HFF-Myc (cell line): Measurements from ENCODE around the gene PLIN3.

Source experiments
- DNase-seq: peaks from one replicate; pipeline ENCODE4 v3.0.0-alpha.2; 2011; ENCODE audit warnings: low read depth; ENCODE audit errors: extremely low read depth
- H3K4me3 ChIP-seq: replicated peaks from 2 replicates; pipeline ENCODE4 v1.5.1; 2011; ENCODE audit warnings: low read depth, mild to moderate bottlenecking, control low read depth, low read length
- TF ChIP-seq, protein P1 (sequence below): IDR thresholded peaks from 2 replicates; pipeline ENCODE4 v1.5.1; 2012; ENCODE audit warnings: mild to moderate bottlenecking, low read depth, low read length, control low read depth; ENCODE audit errors: missing control alignments

PLIN3 gene, protein sequence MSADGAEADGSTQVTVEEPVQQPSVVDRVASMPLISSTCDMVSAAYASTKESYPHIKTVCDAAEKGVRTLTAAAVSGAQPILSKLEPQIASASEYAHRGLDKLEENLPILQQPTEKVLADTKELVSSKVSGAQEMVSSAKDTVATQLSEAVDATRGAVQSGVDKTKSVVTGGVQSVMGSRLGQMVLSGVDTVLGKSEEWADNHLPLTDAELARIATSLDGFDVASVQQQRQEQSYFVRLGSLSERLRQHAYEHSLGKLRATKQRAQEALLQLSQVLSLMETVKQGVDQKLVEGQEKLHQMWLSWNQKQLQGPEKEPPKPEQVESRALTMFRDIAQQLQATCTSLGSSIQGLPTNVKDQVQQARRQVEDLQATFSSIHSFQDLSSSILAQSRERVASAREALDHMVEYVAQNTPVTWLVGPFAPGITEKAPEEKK

DNA sequence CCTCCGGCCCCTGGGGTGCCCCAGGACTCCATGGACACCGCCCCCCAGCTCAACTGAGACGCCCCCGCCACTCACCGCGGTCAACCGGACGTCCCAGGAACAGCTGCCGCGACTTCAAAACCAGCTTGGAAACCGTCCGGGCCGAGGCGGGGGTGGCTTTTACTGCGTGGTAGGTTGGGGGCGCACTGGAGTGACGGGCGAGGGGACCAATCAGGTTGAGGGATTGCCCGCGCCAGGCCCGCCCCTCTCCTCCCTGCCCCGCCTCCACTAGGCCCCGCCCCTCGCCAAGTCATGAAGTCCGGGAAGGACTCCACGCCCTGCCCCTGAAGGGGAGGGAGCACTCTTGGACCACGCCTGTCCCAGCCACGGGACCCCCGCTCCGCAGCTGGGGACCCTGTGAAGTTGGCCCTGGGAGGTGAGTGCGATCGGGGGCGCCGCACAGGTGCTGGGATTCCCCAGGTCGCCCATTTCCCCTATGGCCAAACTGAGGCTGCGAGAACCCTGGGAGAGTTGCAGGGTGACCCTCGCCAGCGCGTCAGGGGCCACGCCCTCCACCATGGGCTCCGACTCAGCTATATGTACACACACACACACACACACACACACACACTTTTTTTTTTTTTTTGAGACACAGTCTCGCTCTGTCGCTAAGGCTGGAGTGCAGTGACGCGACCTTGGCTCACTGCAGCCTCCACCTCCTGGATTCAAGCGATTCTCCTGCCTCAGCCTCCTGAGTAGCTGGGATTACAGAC, at the start of gene PLIN3:
Gene PLIN3 (minus strand): TSS at position 134 of the 752 bp plus-strand sequence. CDS start 6,273 bp downstream, outside the sequence.
- peak; percentile 82 for DNase-seq
- TF ChIP-seq, protein P1, sequence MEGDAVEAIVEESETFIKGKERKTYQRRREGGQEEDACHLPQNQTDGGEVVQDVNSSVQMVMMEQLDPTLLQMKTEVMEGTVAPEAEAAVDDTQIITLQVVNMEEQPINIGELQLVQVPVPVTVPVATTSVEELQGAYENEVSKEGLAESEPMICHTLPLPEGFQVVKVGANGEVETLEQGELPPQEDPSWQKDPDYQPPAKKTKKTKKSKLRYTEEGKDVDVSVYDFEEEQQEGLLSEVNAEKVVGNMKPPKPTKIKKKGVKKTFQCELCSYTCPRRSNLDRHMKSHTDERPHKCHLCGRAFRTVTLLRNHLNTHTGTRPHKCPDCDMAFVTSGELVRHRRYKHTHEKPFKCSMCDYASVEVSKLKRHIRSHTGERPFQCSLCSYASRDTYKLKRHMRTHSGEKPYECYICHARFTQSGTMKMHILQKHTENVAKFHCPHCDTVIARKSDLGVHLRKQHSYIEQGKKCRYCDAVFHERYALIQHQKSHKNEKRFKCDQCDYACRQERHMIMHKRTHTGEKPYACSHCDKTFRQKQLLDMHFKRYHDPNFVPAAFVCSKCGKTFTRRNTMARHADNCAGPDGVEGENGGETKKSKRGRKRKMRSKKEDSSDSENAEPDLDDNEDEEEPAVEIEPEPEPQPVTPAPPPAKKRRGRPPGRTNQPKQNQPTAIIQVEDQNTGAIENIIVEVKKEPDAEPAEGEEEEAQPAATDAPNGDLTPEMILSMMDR = no peak
- peak within 1 kb of the TSS; percentile 67 for H3K4me3 ChIP-seq

DNA sequence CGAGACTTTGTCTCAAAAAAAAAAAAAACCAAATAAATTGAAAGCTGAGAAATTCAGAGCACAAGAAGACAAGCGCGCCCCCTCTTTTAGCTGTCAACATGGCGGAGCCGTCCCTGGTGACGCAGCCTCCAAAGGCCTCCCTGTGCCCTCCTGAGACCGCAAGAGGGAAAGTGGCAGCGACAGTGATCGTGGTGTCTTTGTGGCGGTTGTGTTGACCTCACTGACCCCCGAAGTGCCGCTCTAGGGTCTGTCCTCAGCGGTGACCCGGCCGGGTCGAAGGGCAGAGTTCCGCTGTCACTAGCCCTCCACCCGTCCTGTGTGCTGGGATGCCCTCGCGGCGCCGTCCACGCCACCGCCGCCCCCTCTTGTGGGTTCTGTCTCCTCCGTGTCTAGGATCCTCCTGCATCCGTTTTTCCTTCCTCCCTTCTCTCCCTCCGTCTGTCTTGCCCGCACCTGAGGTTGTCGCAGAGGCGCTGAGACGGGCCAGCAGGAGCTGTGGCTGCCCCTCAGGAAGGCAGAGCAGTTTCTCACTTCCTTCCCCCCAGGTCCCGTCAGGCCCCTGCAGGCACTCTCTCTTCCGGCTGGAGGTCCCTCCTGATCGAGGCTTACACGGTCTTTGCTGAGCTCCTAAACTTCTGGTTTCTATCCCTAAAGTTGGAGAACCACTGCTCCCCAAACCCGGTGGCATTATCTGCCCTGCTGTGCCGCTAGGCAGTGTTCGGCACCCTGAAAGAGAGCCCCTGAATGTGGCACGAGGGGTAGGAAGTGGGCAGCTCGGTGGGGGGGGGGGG, 49.0 kb upstream of the PLIN3 start:
- TF ChIP-seq, protein P1 = no peak
- DNase-seq = no peak
- H3K4me3 ChIP-seq = no peak overlapping the region

DNA sequence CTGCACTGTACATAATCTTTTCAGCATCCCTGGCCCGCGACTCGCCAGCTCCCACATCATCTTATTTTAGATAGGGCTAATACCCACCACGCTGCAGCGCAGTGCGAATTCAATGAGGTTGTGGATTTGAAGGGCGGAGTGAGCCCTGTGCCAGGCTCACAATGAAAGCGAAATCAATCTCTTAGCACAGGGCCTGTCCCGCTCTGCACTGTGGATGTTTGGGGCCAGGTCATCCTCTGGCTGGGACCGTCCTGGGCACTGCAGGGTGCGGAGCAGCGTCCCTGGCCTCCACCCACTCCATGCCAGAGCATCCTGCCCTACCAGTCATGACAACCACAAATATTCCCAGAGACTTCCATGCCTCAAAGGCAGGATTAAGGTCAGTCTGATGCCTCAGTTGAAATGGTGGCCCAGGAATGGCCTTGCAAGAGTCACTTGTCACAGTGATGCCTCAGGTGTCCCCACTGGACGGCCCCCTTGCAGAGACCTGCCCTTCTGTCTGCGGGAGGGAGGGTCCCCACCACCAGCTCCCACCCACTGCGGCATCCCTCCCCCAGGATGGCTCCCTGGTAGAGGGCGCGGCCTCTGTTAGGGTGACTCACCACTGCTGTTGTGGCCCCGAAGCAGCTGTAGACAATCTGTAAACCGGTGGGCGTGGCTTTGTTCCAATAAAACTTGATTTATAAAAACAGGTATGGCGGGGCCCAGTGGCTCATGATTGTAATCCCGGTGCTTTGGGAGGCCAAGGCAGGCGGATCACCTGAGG, 47.5 kb upstream of the PLIN3 start:
- DNase-seq = peak; percentile 89
- H3K4me3 ChIP-seq = peak overlapping the region; percentile 24
- TF ChIP-seq, protein P1 = no peak

DNA sequence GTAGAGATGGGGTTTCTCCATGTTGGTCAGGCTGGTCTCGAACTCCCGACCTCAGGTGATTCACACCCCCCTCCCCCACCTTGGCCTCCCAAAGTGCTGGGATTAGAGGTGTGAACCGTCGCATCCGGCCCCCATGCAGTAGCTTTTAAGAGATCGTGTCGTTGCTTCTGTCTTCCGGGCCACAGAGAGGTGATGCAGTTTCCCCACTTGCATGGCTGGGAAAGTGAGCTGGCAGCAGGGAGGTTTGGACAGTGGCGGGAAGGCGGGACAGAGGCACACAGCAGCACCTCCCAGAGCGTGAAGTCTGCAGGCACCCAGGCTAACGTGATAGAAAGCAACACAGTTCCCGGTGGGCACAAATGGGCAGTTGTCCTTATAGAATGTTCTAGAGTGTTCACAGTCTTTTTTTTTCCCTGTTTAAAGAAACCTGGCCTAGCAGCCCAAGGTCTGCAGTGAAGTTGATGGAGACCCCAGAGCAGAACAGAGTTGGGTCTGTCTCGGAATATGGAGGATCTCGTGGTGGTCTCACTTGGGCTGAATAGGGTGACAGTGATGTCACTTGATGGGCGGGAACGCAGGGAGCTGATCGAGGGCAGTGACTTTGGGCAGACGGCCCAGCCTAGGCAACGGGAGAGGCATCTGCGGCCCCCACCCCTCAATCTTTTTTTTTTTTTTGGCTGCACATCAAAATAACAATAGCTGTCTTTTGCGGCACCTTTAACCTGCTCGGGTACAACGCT, 46.7 kb upstream of the PLIN3 start:
- no peak for DNase-seq
- TF ChIP-seq, protein P1 = no peak

DNA sequence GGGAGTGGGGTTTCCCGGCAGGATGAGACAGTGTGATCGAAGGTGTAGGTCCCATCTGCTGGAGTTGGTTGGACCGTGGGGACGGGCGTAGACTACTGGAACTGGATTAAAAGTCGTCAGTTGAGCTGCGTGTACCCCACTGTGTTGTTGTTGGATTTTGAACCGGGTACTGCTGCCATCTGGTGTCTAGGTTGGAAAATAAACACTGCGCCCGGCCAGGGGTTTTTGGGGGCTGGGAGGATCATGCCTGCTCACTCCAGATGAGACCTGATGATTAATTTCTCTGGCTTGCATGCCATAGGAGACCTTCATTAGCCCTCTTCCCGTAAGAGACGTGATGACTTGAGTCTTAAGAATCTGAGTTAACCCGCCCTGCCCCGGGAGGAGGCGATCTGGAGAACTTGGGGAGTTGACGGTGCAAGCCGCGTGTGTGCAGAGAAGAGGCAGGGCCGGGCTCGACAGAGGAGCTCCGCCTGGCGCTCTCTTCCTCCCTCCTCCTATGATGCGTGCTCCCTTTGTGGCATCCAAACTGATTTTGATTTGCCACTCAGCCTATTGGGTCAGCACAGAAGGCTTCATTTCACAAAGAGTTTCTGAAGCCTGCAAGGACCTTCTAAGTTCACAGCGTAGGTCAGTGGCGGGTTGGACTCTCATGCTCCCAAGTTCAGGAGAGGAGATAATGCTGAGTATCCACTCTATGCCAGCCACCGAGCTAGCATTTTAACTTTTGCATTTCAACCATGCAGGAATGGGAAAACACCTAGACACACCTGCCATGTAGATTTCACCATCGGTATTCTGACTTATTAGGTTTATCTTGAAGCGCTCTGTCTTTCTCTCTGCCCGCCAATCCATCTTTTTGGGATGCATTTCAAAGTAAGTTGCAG, 44.6 kb upstream of the PLIN3 start:
- DNase-seq = peak; percentile 100
- TF ChIP-seq, protein P1 = peak; percentile 64
- H3K4me3 ChIP-seq = peak overlapping the region; percentile 64

More for the DNA sequence above, 46.7 kb upstream of the PLIN3 start:
- H3K4me3 ChIP-seq = no peak overlapping the region
